Measurements from ENCODE around the gene HLA-B. TPM values are rescaled to one million over a fixed set of nuclear protein-coding genes. Genes with fewer than 3 reads are reported as not detected.

HLA-B gene
- total and polyA plus RNA-seq, 8 donors: 134 to 1,907 (median 633) TPM

GRCh38 chr6:31386099-31386498 is 29.1 kb upstream of the HLA-B start:
- DNase-seq: no peak
- H3K9me3 ChIP-seq: no peaks in the 10 kb centered on the region

GRCh38 chr6:31385041-31385440 is 28.1 kb upstream of the HLA-B start:
- Histone ChIP-seq H3K36me3 (no peaks in the 10 kb centered on the region), H3K9me3 (no peaks in the 10 kb centered on the region), H3K4me3 (no peak overlapping the region), H3K27ac (no peak overlapping the region), H3K27me3 (peaks cover 0 to 2% (median 0%) of the 10 kb centered on the region in 3 donors), H3K4me1 (no peaks in the 10 kb centered on the region)
- intact Hi-C loops (cut with DNase I; ENCODE audit: low total_unique reads): no loop called here
- TF ChIP-seq POLR2AphosphoS5 (IDR thresholded peaks at IDR 0.05): no peak
- DNase-seq: no peak
- WGBS, 5 donors: 60 to 82% (median 76%) methylated on average over 3 of the region's 3 CpGs

More at GRCh38 chr6:31386099-31386498, 29.1 kb upstream of the HLA-B start:
- WGBS, 5 donors: 50 to 76% (median 63%) methylated on average over 3 of the region's 3 CpGs
- TF ChIP-seq EP300 (IDR thresholded peaks at IDR 0.05) (no peak), POLR2A (IDR thresholded peaks at IDR 0.05) (no peak)
- Histone ChIP-seq H3K27me3 (no peaks in the 10 kb centered on the region), H3K4me1 (no peaks in the 10 kb centered on the region), H3K27ac (no peak overlapping the region), H3K36me3 (no peaks in the 10 kb centered on the region), H3K4me3 (no peak overlapping the region)
- intact Hi-C loops (cut with DNase I; ENCODE audit: low total_unique reads): no loop called here

- intact Hi-C loops (cut with DNase I; ENCODE audit: low total_unique reads): no loop called here
- DNase-seq: no peak
- H3K9me3 ChIP-seq: no peaks in the 10 kb centered on the region
- H3K4me1 ChIP-seq: no peaks in the 10 kb centered on the region
- H3K27ac ChIP-seq: no peak overlapping the region
- H3K36me3 ChIP-seq: no peaks in the 10 kb centered on the region
- 65 to 76% (median 68%) methylated on average over 5 of the region's 5 CpGs for WGBS, 5 donors
- H3K4me3 ChIP-seq: no peak overlapping the region
- no peak for TF ChIP-seq POLR2AphosphoS5 (IDR thresholded peaks at IDR 0.05)
- TF ChIP-seq EP300 (IDR thresholded peaks at IDR 0.05): no peak
- TF ChIP-seq POLR2A (IDR thresholded peaks at IDR 0.05): no peak
- TF ChIP-seq CTCF (IDR thresholded peaks at IDR 0.05): no peak
- peaks cover 0 to 21% (median 7%) of the 10 kb centered on the region in 3 donors for H3K27me3 ChIP-seq
These were observed 26.2 kb upstream of the HLA-B start for GRCh38 chr6:31383149-31383548.

- WGBS, 5 donors: 53 to 76% (median 67%) methylated on average over 3 to 4 of the region's 4 CpGs
- H3K9me3 ChIP-seq: no peaks in the 10 kb centered on the region
- intact Hi-C loops (cut with DNase I; ENCODE audit: low total_unique reads): no loop called here
- H3K4me1 ChIP-seq: no peaks in the 10 kb centered on the region
- H3K27me3 ChIP-seq: peaks cover 0 to 35% (median 11%) of the 10 kb centered on the region in 3 donors
- H3K4me3 ChIP-seq: no peak overlapping the region
- H3K36me3 ChIP-seq: no peaks in the 10 kb centered on the region
- H3K27ac ChIP-seq: no peak overlapping the region
- no peak for TF ChIP-seq EP300 (IDR thresholded peaks at IDR 0.05)
- DNase-seq: no peak
These were observed 24.7 kb upstream of the HLA-B start for GRCh38 chr6:31381666-31382065.

GRCh38 chr6:31379850-31380249 is 22.9 kb upstream of the HLA-B start:
- no peak overlapping the region for H3K4me3 ChIP-seq
- TF ChIP-seq EP300 (IDR thresholded peaks at IDR 0.05) (no peak), POLR2A (IDR thresholded peaks at IDR 0.05) (no peak), POLR2AphosphoS5 (IDR thresholded peaks at IDR 0.05) (no peak), CTCF (IDR thresholded peaks at IDR 0.05) (no peak)
- no peaks in the 10 kb centered on the region for H3K9me3 ChIP-seq
- H3K27ac ChIP-seq: no peak overlapping the region
- WGBS, 5 donors: 37 to 52% (median 44%) methylated on average over 4 to 10 of the region's 10 CpGs
- H3K27me3 ChIP-seq: peaks cover 0 to 35% (median 11%) of the 10 kb centered on the region in 3 donors
- intact Hi-C loops (cut with DNase I; ENCODE audit: low total_unique reads): no loop called here
- H3K4me1 ChIP-seq: no peaks in the 10 kb centered on the region
- no peak for DNase-seq
- no peaks in the 10 kb centered on the region for H3K36me3 ChIP-seq

GRCh38 chr6:31378721-31379103 is 21.7 kb upstream of the HLA-B start:
- H3K4me3 ChIP-seq: no peak overlapping the region

More at GRCh38 chr6:31378721-31379103, 21.7 kb upstream of the HLA-B start:
- no peaks in the 10 kb centered on the region for H3K36me3 ChIP-seq
- no peaks in the 10 kb centered on the region for H3K9me3 ChIP-seq
- no peak for DNase-seq
- WGBS, 5 donors: 47 to 70% (median 65%) methylated on average over 3 to 6 of the region's 6 CpGs
- intact Hi-C loops (cut with DNase I; ENCODE audit: low total_unique reads): no loop called here
- no peak overlapping the region for H3K27ac ChIP-seq
- H3K4me1 ChIP-seq: no peaks in the 10 kb centered on the region
- TF ChIP-seq POLR2AphosphoS5 (IDR thresholded peaks at IDR 0.05) (no peak), POLR2A (IDR thresholded peaks at IDR 0.05) (no peak), CTCF (IDR thresholded peaks at IDR 0.05) (no peak), EP300 (IDR thresholded peaks at IDR 0.05) (no peak)
- H3K27me3 ChIP-seq: peaks cover 0 to 35% (median 11%) of the 10 kb centered on the region in 3 donors

Data from stomach (tissue), 9 donors.